Myocyte (in vitro differentiated cells): Measurements from ENCODE around the gene SGPL1. TPM values are rescaled to one million over a fixed set of nuclear protein-coding genes. Genes with fewer than 3 reads are reported as not detected.

Source experiments
- DNase-seq: peaks from one replicate; pipeline ENCODE4 v3.0.0-alpha.2; 2012; ENCODE audit warnings: low read depth
- total RNA-seq: library from RNA; depleted of rRNA; stranded (reverse); fragments of >200 nt; gene quantifications from 2 replicates; pipeline ENCODE4 v1.2.3, GENCODE V29; 2014

SGPL1 gene
- total RNA-seq, 1 donor from 2014 or later = 19.8 TPM

GRCh38 chr10:70880077-70880534, 64.4 kb downstream of the SGPL1 start:
- peak; percentile 87 for DNase-seq

GRCh38 chr10:70884741-70885140, 69.0 kb downstream of the SGPL1 start:
- DNase-seq = no peak

GRCh38 chr10:70885481-70885880, 69.7 kb downstream of the SGPL1 start:
- DNase-seq = no peak

- no peak for DNase-seq
Measured at GRCh38 chr10:70885931-70886903, 70.5 kb downstream of the SGPL1 start.

- DNase-seq = no peak
Measured at GRCh38 chr10:70886921-70887665, 71.3 kb downstream of the SGPL1 start.

- DNase-seq = peak; percentile 71
Measured at GRCh38 chr10:70887804-70888800, 72.4 kb downstream of the SGPL1 start, which contains the start of gene PCBD1. Gene PCBD1 (minus strand): TSS chr10:70888565. CDS start chr10:70888533, 32 bp downstream.

- DNase-seq = no peak
Measured at GRCh38 chr10:70889291-70889690, 73.5 kb downstream of the SGPL1 start.

- peak; percentile 81 for DNase-seq
Measured at GRCh38 chr10:70890917-70891431, 75.2 kb downstream of the SGPL1 start.

- peak; percentile 18 for DNase-seq
Measured at GRCh38 chr10:70891627-70892026, 75.9 kb downstream of the SGPL1 start.

GRCh38 chr10:70892631-70893030, 76.9 kb downstream of the SGPL1 start:
- no peak for DNase-seq

- no peak for DNase-seq
Measured at GRCh38 chr10:70893227-70894006, 77.7 kb downstream of the SGPL1 start.

GRCh38 chr10:70894416-70894815, 78.7 kb downstream of the SGPL1 start:
- no peak for DNase-seq

GRCh38 chr10:70896551-70896950, 80.8 kb downstream of the SGPL1 start:
- DNase-seq = no peak

GRCh38 chr10:70898687-70899086, 82.9 kb downstream of the SGPL1 start:
- DNase-seq = no peak

- no peak for DNase-seq
Measured at GRCh38 chr10:70899096-70899495, 83.3 kb downstream of the SGPL1 start.

- no peak for DNase-seq
Measured at GRCh38 chr10:70901276-70901878, 85.6 kb downstream of the SGPL1 start.

- no peak for DNase-seq
Measured at GRCh38 chr10:70902661-70903261, 87.0 kb downstream of the SGPL1 start.

GRCh38 chr10:70903262-70903921, 87.6 kb downstream of the SGPL1 start:
- peak; percentile 54 for DNase-seq
